ENCODE results near the gene TEF.

Gene TEF

DNA sequence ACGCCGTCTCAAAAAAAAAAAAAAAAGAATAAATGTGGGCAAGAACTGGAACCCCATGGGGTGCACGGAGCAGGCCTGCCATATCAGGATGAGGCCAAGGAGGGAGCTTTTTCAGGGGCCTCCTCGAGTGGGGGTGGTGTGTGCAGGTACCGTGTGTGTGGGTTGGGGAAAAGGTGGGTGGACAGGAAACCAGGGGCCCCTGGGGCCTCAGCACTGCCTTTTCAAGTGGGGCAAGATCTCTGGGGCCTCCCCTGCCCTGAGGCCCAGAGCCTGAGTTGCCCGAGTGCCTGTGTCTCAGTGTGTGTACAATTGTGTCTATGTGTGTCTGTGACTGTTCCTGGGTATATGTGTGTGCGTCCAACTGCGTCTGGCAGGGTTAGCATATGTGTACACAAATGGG, 23.8 kb downstream of the TEF start:
- no peak overlapping the region for H3K4me3 ChIP-seq (ENCODE audit: low read depth, low read length)
- no peak overlapping the region for H3K27ac ChIP-seq (ENCODE audit: low read depth, low read length)
- H3K9me3 ChIP-seq (ENCODE audit: control insufficient read depth, insufficient read depth, low read depth, low read length): no peaks in the 10 kb centered on the region
- no peaks in the 10 kb centered on the region for H3K4me1 ChIP-seq (ENCODE audit: control insufficient read depth, insufficient read depth, low read length)
- H3K9ac ChIP-seq (ENCODE audit: low read length): no peak overlapping the region
- H3K27me3 ChIP-seq (ENCODE audit: control insufficient read depth, insufficient read depth, low read length): no peaks in the 10 kb centered on the region
- H3K36me3 ChIP-seq (ENCODE audit: control insufficient read depth, insufficient read depth, low read length): no peaks in the 10 kb centered on the region

DNA sequence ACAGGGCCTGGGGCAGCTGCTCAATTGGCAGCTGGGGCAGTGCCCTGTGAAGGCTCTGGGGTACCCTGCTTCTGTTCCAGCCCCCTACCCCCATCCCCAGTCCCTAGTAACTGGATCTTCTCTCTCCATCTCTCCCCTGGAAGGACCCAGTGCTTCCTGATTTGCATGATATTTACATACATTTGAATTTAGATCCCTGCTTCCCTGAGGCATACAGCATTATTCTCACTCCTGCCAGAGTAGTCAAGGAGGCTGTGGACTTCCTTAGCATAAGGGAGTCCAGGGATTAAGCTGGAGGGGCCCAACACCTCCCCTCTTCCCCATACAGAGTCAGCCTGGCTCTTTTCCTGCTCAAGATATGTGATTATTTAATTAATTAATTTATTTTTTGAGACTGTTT, 24.7 kb downstream of the TEF start:
- no peaks in the 10 kb centered on the region for H3K27me3 ChIP-seq (ENCODE audit: control insufficient read depth, insufficient read depth, low read length)
- no peaks in the 10 kb centered on the region for H3K9me3 ChIP-seq (ENCODE audit: control insufficient read depth, insufficient read depth, low read depth, low read length)
- no peak overlapping the region for H3K4me3 ChIP-seq (ENCODE audit: low read depth, low read length)
- H3K27ac ChIP-seq (ENCODE audit: low read depth, low read length): no peak overlapping the region
- no peak overlapping the region for H3K9ac ChIP-seq (ENCODE audit: low read length)
- H3K36me3 ChIP-seq (ENCODE audit: control insufficient read depth, insufficient read depth, low read length): no peaks in the 10 kb centered on the region
- peaks cover 5% of the 10 kb centered on the region for H3K4me1 ChIP-seq (ENCODE audit: control insufficient read depth, insufficient read depth, low read length)

DNA sequence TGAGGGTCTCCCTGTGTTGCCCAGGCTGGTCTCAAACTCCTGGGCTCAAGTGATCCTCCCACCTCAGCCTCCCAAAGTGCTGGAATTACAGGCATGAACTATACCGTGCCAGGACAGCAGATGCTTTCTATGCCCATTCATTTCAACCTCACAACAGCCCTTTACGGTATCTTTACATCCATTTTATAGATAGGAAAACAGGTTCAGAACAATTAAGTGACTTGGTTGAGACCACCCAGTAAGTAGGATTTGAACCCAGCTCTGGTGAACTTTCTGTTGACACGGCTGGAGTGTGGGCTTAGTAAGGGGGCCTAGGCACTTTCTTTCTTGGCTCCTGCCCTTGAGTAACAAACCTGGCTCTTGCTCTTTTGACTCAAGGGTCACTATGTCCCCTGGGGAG, 25.7 kb downstream of the TEF start:
- no peaks in the 10 kb centered on the region for H3K27me3 ChIP-seq (ENCODE audit: control insufficient read depth, insufficient read depth, low read length)
- H3K9me3 ChIP-seq (ENCODE audit: control insufficient read depth, insufficient read depth, low read depth, low read length): no peaks in the 10 kb centered on the region
- no peak overlapping the region for H3K4me3 ChIP-seq (ENCODE audit: low read depth, low read length)
- no peak overlapping the region for H3K9ac ChIP-seq (ENCODE audit: low read length)
- H3K27ac ChIP-seq (ENCODE audit: low read depth, low read length): no peak overlapping the region
- peaks cover 10% of the 10 kb centered on the region for H3K4me1 ChIP-seq (ENCODE audit: control insufficient read depth, insufficient read depth, low read length)
- no peaks in the 10 kb centered on the region for H3K36me3 ChIP-seq (ENCODE audit: control insufficient read depth, insufficient read depth, low read length)

DNA sequence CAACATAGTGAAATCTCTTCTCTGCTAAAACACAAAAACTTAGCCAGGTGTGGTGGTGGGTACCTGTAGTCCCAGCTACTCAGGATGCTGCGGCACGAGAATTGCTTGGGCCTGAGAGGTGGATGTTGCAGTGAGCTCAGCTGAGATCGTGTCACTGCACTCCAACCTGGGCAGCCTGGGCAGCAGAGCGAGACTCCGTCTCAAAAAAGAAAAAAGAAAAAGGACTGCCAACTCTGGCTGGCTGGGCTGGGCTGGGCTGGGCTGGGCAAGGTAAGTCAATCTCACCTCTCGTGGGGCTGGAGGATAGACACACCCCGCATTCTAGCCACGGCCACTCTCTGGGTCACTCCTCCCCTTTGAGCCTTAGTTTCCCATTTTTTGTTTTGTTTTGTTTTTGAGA, 26.9 kb downstream of the TEF start:
- no peaks in the 10 kb centered on the region for H3K36me3 ChIP-seq (ENCODE audit: control insufficient read depth, insufficient read depth, low read length)
- H3K27me3 ChIP-seq (ENCODE audit: control insufficient read depth, insufficient read depth, low read length): no peaks in the 10 kb centered on the region
- no peak overlapping the region for H3K9ac ChIP-seq (ENCODE audit: low read length)
- H3K9me3 ChIP-seq (ENCODE audit: control insufficient read depth, insufficient read depth, low read depth, low read length): no peaks in the 10 kb centered on the region
- no peak overlapping the region for H3K4me3 ChIP-seq (ENCODE audit: low read depth, low read length)
- no peak overlapping the region for H3K27ac ChIP-seq (ENCODE audit: low read depth, low read length)
- H3K4me1 ChIP-seq (ENCODE audit: control insufficient read depth, insufficient read depth, low read length): peaks cover 16% of the 10 kb centered on the region

DNA sequence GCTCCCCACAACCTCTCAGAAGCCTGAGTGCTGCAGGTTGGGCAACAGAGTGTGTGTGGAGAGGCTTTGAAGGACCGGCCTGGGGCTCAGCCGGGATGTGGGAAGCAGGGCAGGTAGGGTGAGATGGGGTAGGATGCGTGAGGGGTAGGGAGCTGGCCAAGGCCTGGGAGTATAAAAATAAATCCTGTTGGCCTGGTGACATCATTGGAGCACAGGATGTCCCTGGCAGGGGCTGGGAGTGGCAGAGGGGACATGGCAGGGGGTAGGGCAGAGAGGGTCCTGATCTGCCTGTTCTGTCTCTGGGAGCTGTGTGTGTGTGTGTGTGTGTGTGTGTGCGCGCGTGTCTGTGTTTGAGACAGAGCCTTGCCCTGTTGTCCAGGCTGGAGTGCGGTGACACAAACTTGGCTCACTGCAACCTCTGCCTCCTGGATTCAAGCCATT, 28.6 kb downstream of the TEF start:
- Histone ChIP-seq H3K36me3 (ENCODE audit: control insufficient read depth, insufficient read depth, low read length) (no peaks in the 10 kb centered on the region), H3K27me3 (ENCODE audit: control insufficient read depth, insufficient read depth, low read length) (no peaks in the 10 kb centered on the region), H3K4me1 (ENCODE audit: control insufficient read depth, insufficient read depth, low read length) (peaks cover 24% of the 10 kb centered on the region), H3K9ac (ENCODE audit: low read length) (no peak overlapping the region), H3K4me3 (ENCODE audit: low read depth, low read length) (no peak overlapping the region), H3K9me3 (ENCODE audit: control insufficient read depth, insufficient read depth, low read depth, low read length) (no peaks in the 10 kb centered on the region), H3K27ac (ENCODE audit: low read depth, low read length) (no peak overlapping the region)

DNA sequence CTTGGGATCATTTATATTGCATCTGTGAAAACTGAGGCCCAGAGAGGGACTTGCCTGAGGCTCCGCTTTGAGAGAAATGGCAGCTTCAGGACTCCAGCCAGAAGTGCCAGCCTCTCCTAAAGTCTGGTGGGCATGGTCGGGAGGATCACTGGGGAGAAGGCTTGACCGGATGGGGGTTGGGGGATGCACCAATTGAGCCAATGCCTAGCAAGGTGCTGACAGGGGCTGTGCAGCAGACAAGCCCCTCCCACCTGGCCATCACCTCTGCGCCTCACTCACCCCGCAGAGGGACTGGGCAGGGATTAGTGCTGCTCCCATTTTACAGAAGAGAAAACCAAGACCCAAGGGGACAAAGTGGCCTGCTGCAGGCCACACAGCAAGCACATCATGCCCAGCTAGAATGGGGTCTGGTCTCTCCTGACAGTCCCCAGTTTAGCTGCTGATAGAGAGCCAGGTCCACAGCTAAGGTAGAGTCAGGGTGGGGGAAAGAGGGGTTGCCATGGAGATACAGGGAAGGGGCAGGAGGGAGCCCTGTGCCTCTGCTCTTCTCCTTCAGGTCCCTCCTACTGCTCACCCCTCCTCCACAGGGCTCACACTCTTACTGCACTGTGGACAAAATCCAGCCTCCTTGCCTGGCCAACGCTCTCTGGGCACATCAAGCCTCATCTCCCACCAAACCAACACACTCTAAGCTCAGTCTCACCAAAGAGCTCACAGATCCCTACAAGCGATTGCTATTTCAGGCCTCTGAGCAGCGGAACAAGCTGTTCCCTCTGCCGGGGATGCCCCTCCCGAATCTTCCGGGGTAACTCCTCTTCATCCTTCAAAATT, 29.5 kb downstream of the TEF start:
- Histone ChIP-seq H3K9me3 (ENCODE audit: control insufficient read depth, insufficient read depth, low read depth, low read length) (no peaks in the 10 kb centered on the region), H3K9ac (ENCODE audit: low read length) (no peak overlapping the region), H3K4me3 (ENCODE audit: low read depth, low read length) (no peak overlapping the region), H3K4me1 (ENCODE audit: control insufficient read depth, insufficient read depth, low read length) (peaks cover 24% of the 10 kb centered on the region), H3K27me3 (ENCODE audit: control insufficient read depth, insufficient read depth, low read length) (no peaks in the 10 kb centered on the region), H3K36me3 (ENCODE audit: control insufficient read depth, insufficient read depth, low read length) (no peaks in the 10 kb centered on the region), H3K27ac (ENCODE audit: low read depth, low read length) (no peak overlapping the region)

DNA sequence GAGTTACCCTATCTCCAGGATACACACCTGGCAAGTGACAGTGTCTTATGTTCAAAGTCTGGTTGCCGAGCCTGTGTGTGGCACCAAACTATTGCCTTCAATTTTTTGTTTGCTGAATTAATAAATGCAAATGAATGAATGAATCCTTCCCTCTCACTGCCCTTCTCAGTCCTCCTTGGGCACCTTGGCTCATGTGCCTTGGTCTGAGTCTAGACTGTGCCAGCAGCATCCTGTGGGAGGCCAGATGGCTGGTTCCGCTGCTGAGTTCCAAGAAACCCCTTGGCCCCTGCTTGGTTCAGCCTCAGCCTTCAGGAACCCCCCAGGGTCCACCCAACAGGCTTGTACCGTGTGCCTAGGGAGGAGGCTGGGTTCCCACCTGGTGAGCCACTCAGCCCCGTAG, 33.8 kb downstream of the TEF start:
- Histone ChIP-seq H3K36me3 (ENCODE audit: control insufficient read depth, insufficient read depth, low read length) (no peaks in the 10 kb centered on the region), H3K9ac (ENCODE audit: low read length) (no peak overlapping the region), H3K9me3 (ENCODE audit: control insufficient read depth, insufficient read depth, low read depth, low read length) (no peaks in the 10 kb centered on the region), H3K27ac (ENCODE audit: low read depth, low read length) (no peak overlapping the region), H3K27me3 (ENCODE audit: control insufficient read depth, insufficient read depth, low read length) (no peaks in the 10 kb centered on the region), H3K4me3 (ENCODE audit: low read depth, low read length) (no peak overlapping the region), H3K4me1 (ENCODE audit: control insufficient read depth, insufficient read depth, low read length) (peaks cover 24% of the 10 kb centered on the region)

DNA sequence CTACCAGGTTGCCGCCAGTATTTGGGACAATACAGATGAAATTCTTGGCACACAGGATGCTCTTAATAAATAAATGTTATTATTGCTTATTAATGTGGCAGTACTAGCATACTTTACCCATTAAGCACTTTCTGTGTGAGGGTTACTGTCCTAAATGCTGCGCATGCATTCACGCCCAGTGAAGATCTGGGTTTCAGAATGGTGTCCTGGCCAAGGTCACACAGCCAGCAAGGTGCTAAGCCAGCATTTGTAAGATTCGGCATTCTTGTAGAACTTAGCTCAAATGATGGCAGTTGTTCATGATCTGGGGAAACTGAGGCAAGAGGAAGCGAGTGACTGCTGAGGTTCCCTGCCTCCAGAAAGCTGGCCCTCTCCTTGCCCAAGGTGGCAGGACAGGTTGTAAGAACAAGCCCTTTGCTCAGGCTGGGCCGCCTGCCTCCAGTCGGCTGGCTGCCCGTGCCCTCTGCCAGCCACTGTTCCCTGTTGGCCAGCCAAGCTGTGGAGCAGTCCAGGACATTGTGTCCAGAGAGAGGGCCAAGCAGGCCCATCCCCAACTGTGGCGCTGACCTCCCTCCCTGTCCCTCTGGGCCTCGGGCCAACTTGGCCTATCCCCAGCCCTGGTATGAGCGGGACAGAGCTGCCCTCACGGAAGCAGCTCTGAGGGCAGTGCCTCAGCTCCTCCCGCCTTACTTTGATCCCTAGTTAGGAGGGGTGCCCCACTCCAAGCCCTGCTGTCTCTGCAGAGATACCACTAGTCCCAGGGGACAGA, 36.1 kb downstream of the TEF start:
- no peaks in the 10 kb centered on the region for H3K27me3 ChIP-seq (ENCODE audit: control insufficient read depth, insufficient read depth, low read length)
- H3K4me3 ChIP-seq (ENCODE audit: low read depth, low read length): no peak overlapping the region
- H3K36me3 ChIP-seq (ENCODE audit: control insufficient read depth, insufficient read depth, low read length): no peaks in the 10 kb centered on the region
- peaks cover 11% of the 10 kb centered on the region for H3K4me1 ChIP-seq (ENCODE audit: control insufficient read depth, insufficient read depth, low read length)
- no peak overlapping the region for H3K27ac ChIP-seq (ENCODE audit: low read depth, low read length)
- no peaks in the 10 kb centered on the region for H3K9me3 ChIP-seq (ENCODE audit: control insufficient read depth, insufficient read depth, low read depth, low read length)
- no peak overlapping the region for H3K9ac ChIP-seq (ENCODE audit: low read length)

DNA sequence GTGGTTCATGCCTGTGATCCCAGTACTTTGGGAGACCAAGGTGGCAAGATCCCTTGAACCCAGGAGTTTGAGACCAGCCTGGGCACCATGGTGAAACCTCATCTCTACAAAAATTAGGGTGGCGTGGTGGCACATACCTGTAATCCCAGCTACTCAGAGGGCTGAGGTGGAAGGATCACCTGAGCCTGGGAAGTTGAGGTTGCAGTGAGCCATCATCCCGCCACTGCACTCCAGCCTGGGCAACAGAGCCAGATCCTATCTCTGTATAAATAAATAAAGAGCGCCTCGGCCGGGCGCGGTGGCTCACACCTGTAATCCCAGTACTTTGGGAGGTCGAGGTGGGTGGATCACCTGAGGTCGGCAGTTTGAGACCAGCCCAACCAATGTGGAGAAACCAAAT, 37.0 kb downstream of the TEF start:
- Histone ChIP-seq H3K9ac (ENCODE audit: low read length) (no peak overlapping the region), H3K4me1 (ENCODE audit: control insufficient read depth, insufficient read depth, low read length) (peaks cover 9% of the 10 kb centered on the region), H3K27me3 (ENCODE audit: control insufficient read depth, insufficient read depth, low read length) (no peaks in the 10 kb centered on the region), H3K4me3 (ENCODE audit: low read depth, low read length) (no peak overlapping the region), H3K9me3 (ENCODE audit: control insufficient read depth, insufficient read depth, low read depth, low read length) (no peaks in the 10 kb centered on the region), H3K36me3 (ENCODE audit: control insufficient read depth, insufficient read depth, low read length) (no peaks in the 10 kb centered on the region), H3K27ac (ENCODE audit: low read depth, low read length) (no peak overlapping the region)

DNA sequence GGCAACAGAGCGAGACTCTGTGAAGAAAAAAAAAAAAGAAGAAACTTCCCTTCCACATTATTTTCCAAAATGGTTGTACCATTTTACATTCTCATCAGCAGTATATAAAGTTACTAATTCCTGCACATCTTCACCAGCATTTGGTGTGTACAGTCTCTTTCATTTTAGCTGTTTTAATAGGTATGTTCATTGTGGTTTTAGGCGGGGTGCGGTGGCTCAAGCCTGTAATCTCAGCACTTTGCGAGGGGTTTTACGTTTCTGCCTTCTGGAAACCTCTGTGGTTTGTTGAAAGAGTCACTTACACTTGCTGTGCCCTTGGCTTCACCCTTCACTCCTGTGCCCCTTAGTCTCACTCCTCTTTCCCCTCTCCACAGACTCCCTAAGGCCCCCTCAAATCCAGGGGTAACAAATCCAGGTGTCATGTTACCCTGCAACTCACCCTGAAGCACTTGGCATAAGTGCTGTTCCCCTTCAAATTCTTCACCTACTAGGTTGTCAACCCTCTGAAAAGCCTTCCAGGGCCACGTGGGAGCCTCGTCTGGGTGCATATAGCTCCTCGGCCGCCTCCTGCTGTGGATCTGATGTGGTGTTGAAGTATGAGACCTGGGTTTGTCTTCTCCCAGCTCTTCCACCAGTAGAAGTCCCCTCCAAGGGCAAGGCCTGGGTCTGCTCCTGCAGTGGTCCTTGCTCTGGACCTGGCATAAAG, 44.1 kb downstream of the TEF start:
- Histone ChIP-seq H3K27ac (ENCODE audit: low read depth, low read length) (no peak overlapping the region), H3K4me3 (ENCODE audit: low read depth, low read length) (no peak overlapping the region), H3K9ac (ENCODE audit: low read length) (no peak overlapping the region), H3K36me3 (ENCODE audit: control insufficient read depth, insufficient read depth, low read length) (0 out of 2 replicates have a peak, but pooled peaks cover 2% of the 10 kb centered on the region), H3K4me1 (ENCODE audit: control insufficient read depth, insufficient read depth, low read length) (no peaks in the 10 kb centered on the region; the same call in 1 of the 2 replicates), H3K9me3 (ENCODE audit: control insufficient read depth, insufficient read depth, low read depth, low read length) (no peaks in the 10 kb centered on the region), H3K27me3 (ENCODE audit: control insufficient read depth, insufficient read depth, low read length) (no peaks in the 10 kb centered on the region)

Data from HUES6 (cell line).